Parathyroid adenoma (tissue), 2 donors: ENCODE results near the gene ZNF276.
"Not testable (repeated sequence)": the region's sequence is repeated elsewhere in the genome, so short reads cannot be mapped to it uniquely, and the experiment has no call there.

Experiments
- H2AFZ ChIP-seq: fragments of 300-600 bp; sonication (generic); one replicate; pipeline ENCODE4 v1.7.0; 2017; ENCODE audit warnings: antibody characterized with exemption, mild to moderate bottlenecking
- H3K27ac ChIP-seq: fragments of 300-600 bp; sonication (generic); one replicate; pipeline ENCODE4 v1.7.0; 2017
- H3K27me3 ChIP-seq: fragments of 300-600 bp; sonication (generic); one replicate; pipeline ENCODE4 v1.7.0; 2017; ENCODE audit warnings: low read length; ENCODE audit not compliant: control insufficient read depth, insufficient read depth
- H3K36me3 ChIP-seq: fragments of 300-600 bp; sonication (generic); one replicate; pipeline ENCODE4 v1.7.0; 2017; ENCODE audit warnings: low read length; ENCODE audit not compliant: control insufficient read depth, insufficient read depth
- H3K4me1 ChIP-seq: fragments of 300-600 bp; sonication (generic); one replicate; pipeline ENCODE4 v1.7.0; 2017; ENCODE audit warnings: control low read depth
- H3K4me2 ChIP-seq: fragments of 300-600 bp; sonication (generic); one replicate; pipeline ENCODE4 v1.7.0; 2017; ENCODE audit warnings: low read length
- H3K4me3 ChIP-seq: fragments of 300-600 bp; sonication (generic); one replicate; pipeline ENCODE4 v1.7.0; 2017; ENCODE audit warnings: low read depth, low read length
- H3K79me2 ChIP-seq: fragments of 300-600 bp; sonication (generic); one replicate; pipeline ENCODE4 v1.7.0; 2017; ENCODE audit warnings: control low read depth
- H3K9ac ChIP-seq: fragments of 300-600 bp; sonication (generic); one replicate; pipeline ENCODE4 v1.7.0; 2017; ENCODE audit warnings: mild to moderate bottlenecking
- H3K9me3 ChIP-seq: fragments of 300-600 bp; sonication (generic); one replicate; pipeline ENCODE4 v1.7.0; 2017; ENCODE audit warnings: low read length; ENCODE audit not compliant: control insufficient read depth
- TF ChIP-seq, protein P1 (sequence below): fragments of 300-600 bp; sonication (generic); IDR thresholded peaks from one replicate; pipeline ENCODE4 v1.7.0; 2017; ENCODE audit warnings: antibody characterized with exemption, mild to moderate bottlenecking
- donor health status: primary hyperparathyroidism.

ZNF276 gene

DNA sequence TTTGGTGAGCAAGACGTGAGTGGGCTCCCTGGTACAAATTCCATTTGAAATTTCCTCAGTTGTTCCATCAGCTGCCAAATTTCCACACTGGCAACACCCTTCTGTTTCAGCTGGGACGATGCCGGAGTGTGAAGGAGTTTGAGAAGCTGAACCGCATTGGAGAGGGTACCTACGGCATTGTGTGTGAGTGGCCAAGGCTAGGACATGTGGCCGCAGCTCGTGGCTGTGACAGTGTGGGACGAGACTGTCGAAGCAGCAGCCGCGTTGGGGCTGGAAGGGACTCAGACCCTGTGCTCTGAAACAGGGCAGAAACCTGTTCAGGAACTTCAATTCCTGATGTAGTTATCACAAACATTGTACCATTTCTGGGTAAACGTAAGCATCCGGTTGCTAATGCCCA lies 32.2 kb upstream of the ZNF276 start:
- H3K79me2 ChIP-seq, result peaks cover 20% of the 10 kb centered on the region
- TF ChIP-seq, protein P1, sequence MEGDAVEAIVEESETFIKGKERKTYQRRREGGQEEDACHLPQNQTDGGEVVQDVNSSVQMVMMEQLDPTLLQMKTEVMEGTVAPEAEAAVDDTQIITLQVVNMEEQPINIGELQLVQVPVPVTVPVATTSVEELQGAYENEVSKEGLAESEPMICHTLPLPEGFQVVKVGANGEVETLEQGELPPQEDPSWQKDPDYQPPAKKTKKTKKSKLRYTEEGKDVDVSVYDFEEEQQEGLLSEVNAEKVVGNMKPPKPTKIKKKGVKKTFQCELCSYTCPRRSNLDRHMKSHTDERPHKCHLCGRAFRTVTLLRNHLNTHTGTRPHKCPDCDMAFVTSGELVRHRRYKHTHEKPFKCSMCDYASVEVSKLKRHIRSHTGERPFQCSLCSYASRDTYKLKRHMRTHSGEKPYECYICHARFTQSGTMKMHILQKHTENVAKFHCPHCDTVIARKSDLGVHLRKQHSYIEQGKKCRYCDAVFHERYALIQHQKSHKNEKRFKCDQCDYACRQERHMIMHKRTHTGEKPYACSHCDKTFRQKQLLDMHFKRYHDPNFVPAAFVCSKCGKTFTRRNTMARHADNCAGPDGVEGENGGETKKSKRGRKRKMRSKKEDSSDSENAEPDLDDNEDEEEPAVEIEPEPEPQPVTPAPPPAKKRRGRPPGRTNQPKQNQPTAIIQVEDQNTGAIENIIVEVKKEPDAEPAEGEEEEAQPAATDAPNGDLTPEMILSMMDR, result no peak
- no peak overlapping the region for H2AFZ ChIP-seq
- H3K4me3 ChIP-seq, result no peak overlapping the region
- H3K9me3 ChIP-seq, result no peaks in the 10 kb centered on the region
- peaks cover 5% of the 10 kb centered on the region for H3K4me1 ChIP-seq
- no peak overlapping the region for H3K9ac ChIP-seq
- H3K27me3 ChIP-seq, result no peaks in the 10 kb centered on the region
- no peak overlapping the region for H3K4me2 ChIP-seq
- no peaks in the 10 kb centered on the region for H3K36me3 ChIP-seq
- no peak overlapping the region for H3K27ac ChIP-seq

DNA sequence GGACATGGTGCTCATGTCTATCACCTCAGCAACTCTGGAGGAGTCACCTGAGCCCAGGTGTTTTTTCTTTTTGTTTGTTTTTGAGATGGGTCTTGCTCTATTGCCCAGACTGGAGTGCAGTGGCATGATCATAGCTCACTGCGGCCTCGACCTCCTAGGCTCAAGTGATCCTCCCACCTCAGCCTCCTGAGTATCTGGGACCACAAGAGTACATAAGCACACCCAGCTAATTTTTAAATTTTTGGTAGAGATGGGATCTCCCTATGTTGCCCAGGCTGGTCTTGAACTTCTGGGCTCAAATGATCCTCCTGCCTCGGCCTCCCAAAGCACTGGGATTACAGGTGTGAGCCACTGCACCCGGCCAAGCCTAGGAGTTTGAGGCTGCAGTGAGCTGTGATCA lies 31.7 kb upstream of the ZNF276 start:
- H3K4me3 ChIP-seq, H3K36me3 ChIP-seq, H3K4me2 ChIP-seq, H3K9ac ChIP-seq, H2AFZ ChIP-seq, H3K27me3 ChIP-seq, H3K9me3 ChIP-seq, H3K4me1 ChIP-seq, H3K27ac ChIP-seq: not testable (repeated sequence)
- peaks cover 20% of the 10 kb centered on the region for H3K79me2 ChIP-seq

- H3K4me1 ChIP-seq, result peaks cover 5% of the 10 kb centered on the region
- H3K4me2 ChIP-seq, result no peak overlapping the region
- H3K36me3 ChIP-seq, result no peaks in the 10 kb centered on the region
These were observed 30.9 kb upstream of the ZNF276 start for GRCh38 chr16:89690392-89690901.

GRCh38 chr16:89691231-89691985 lies 29.9 kb upstream of the ZNF276 start:
- Histone ChIP-seq H3K4me2 (no peak overlapping the region), H3K79me2 (peaks cover 20% of the 10 kb centered on the region), H3K27me3 (no peaks in the 10 kb centered on the region), H3K9ac (no peak overlapping the region), H3K9me3 (no peaks in the 10 kb centered on the region), H2AFZ (no peak overlapping the region), H3K4me3 (no peak overlapping the region), H3K4me1 (peaks cover 5% of the 10 kb centered on the region), H3K36me3 (no peaks in the 10 kb centered on the region), H3K27ac (no peak overlapping the region)
- TF ChIP-seq, protein P1, result no peak

More at GRCh38 chr16:89690392-89690901, 30.9 kb upstream of the ZNF276 start:
- no peak overlapping the region for H3K9ac ChIP-seq
- no peak overlapping the region for H3K27ac ChIP-seq
- H3K79me2 ChIP-seq, result peaks cover 20% of the 10 kb centered on the region
- no peak overlapping the region for H2AFZ ChIP-seq
- no peak overlapping the region for H3K4me3 ChIP-seq
- TF ChIP-seq, protein P1, result no peak
- no peaks in the 10 kb centered on the region for H3K9me3 ChIP-seq
- H3K27me3 ChIP-seq, result no peaks in the 10 kb centered on the region

DNA sequence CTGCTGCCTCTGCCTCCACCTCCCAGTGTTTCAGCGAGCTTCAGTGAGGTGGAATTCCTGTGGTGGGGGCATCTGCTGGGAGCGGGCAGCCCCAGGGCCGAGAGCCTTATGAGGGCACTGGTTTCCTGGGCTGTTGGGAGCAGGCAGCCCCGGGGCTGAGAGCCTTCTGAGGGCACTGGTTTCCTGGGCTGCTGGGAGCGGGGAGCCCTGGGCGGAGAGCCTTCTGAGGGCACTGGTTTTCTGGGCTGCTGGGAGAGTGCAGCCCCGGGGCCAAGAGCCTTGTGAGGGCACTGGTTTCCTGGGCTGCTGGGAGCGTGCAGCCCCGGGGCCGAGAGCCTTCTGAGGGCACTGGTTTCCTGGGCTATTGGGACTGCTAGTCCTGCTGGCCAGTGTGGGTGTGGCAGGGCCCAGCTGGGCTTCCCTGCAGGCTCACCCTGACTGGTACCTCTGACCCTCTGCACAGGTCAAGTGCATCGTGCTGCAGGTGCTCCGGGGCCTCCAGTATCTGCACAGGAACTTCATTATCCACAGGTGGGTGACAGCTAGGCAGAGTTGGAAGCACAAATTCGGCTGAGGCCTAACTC lies 29.3 kb upstream of the ZNF276 start:
- H2AFZ ChIP-seq, result no peak overlapping the region
- H3K27ac ChIP-seq, result no peak overlapping the region
- TF ChIP-seq, protein P1, result no peak
- peaks cover 20% of the 10 kb centered on the region for H3K79me2 ChIP-seq
- H3K36me3 ChIP-seq, result no peaks in the 10 kb centered on the region
- no peak overlapping the region for H3K4me2 ChIP-seq
- no peak overlapping the region for H3K4me3 ChIP-seq
- no peak overlapping the region for H3K9ac ChIP-seq
- peaks cover 5% of the 10 kb centered on the region for H3K4me1 ChIP-seq
- H3K27me3 ChIP-seq, result no peaks in the 10 kb centered on the region
- H3K9me3 ChIP-seq, result no peaks in the 10 kb centered on the region
